K562 (cell line): Measurements from ENCODE around the gene PODXL2. TPM values are rescaled to one million over a fixed set of nuclear protein-coding genes. Genes with fewer than 3 reads are reported as not detected.

ENCODE experiments used
- ATAC-seq: fragments of 200-7000 bp; cut with Tn5 transposase; 3 replicates; pipeline ENCODE4 v1.9.1; 2020; ENCODE audit warnings: moderate library complexity
- BruUV-seq: library from RNA; stranded (reverse); fragments of 400-500 nt; replicated peaks from 2 replicates; lab custom pipeline; 2021; lab: Mats Ljungman, UMichigan
- CTCF ChIA-PET: fragments of 300-600 bp; formaldehyde crosslinking; extraction: SDS; loops from one replicate; lab custom pipeline; 2021; ENCODE audit warnings: low intra/inter-chr PET ratio; lab: Yijun Ruan, JAX
- POLR2A ChIA-PET: fragments of 300-600, 350-650 bp; sonication (Branson Sonifier 250); formaldehyde crosslinking; extraction: SDS; loops from one replicate; lab custom pipeline; 2021; ENCODE audit warnings: antibody characterized with exemption, inconsistent platforms; lab: Yijun Ruan, JAX
- DNase-seq, 4 experiments: peaks; one replicate each; pipeline versions ENCODE4 v3.0.0 to v3.0.0-alpha.2; 2011 to 2018; ENCODE audit warnings: low spot score in 3 of 4, mixed read lengths in 3 of 4; ENCODE audit errors: extremely low read depth in 1 of 4
- FAIRE-seq: peaks from 2 replicates; lab custom pipeline; 2011; peaks lifted over from hg19 to GRCh38; lab: Jason Lieb, UNC
- H2AFZ ChIP-seq: 2 replicates; pipeline ENCODE4 v1.6.0; 2011; ENCODE audit warnings: low read depth, low read length, control low read depth, inconsistent platforms
- H3K27ac ChIP-seq: fragments of 200-600 bp; 3 replicates; pipeline ENCODE4 v1.8.0; 2011; ENCODE audit warnings: low read depth, mild to moderate bottlenecking, control low read depth, inconsistent platforms, low read length, moderate library complexity, mixed read lengths; ENCODE audit errors: extremely low read depth
- H3K27me3 ChIP-seq, 2 experiments: fragments of 300-600 bp in 1 of 2; 2 replicates in 1 of 2; 3 replicates in 1 of 2; pipeline versions ENCODE4 v1.6.0 to v1.8.0; 2011; ENCODE audit warnings: inconsistent platforms in 2 of 2, low read length in 2 of 2, mild to moderate bottlenecking in 1 of 2, mixed read lengths in 1 of 2, moderate library complexity in 1 of 2; ENCODE audit not compliant: control insufficient read depth in 2 of 2, insufficient read depth in 2 of 2
- H3K36me3 ChIP-seq: fragments of 300-600 bp; 3 replicates; pipeline ENCODE4 v1.8.0; 2011; ENCODE audit warnings: mild to moderate bottlenecking, low read length, inconsistent platforms; ENCODE audit not compliant: control insufficient read depth, insufficient read depth
- H3K4me1 ChIP-seq, 2 experiments: fragments of 200-600 bp in 1 of 2; replicated peaks in 1 of 2; 2 replicates in 1 of 2; 3 replicates in 1 of 2; pipeline versions ENCODE4 v1.5.1 to v1.8.0; 2011; ENCODE audit warnings: inconsistent platforms in 2 of 2, low read length in 2 of 2, mild to moderate bottlenecking in 1 of 2, mixed read lengths in 1 of 2, moderate library complexity in 1 of 2; ENCODE audit not compliant: control insufficient read depth in 2 of 2, insufficient read depth in 2 of 2
- H3K4me2 ChIP-seq: 2 replicates; pipeline ENCODE4 v1.6.1; 2011; ENCODE audit warnings: low read length, control low read depth, inconsistent platforms, mixed read lengths; ENCODE audit not compliant: insufficient read depth
- H3K4me3 ChIP-seq: fragments of 200-600 bp; sonication (generic), shearing (Covaris generic); 2 replicates; pipeline ENCODE4 v1.5.1; 2016; ENCODE audit warnings: control low read depth, inconsistent platforms
- H3K79me2 ChIP-seq: fragments of 200-600 bp; 3 replicates; pipeline ENCODE4 v1.8.0; 2011; ENCODE audit warnings: low read length, inconsistent platforms; ENCODE audit not compliant: control insufficient read depth, insufficient read depth
- H3K9ac ChIP-seq, 2 experiments: 2 replicates each; pipeline versions ENCODE4 v1.6.0 to v1.6.1; 2011; ENCODE audit warnings: low read depth in 2 of 2, low read length in 2 of 2, control low read depth in 1 of 2, inconsistent platforms in 1 of 2, mild to moderate bottlenecking in 1 of 2, mixed read lengths in 1 of 2; ENCODE audit not compliant: insufficient read depth in 1 of 2
- H3K9me1 ChIP-seq: one replicate; pipeline ENCODE4 v1.6.0; 2011; ENCODE audit warnings: inconsistent platforms, mild to moderate bottlenecking, low read length, moderate library complexity; ENCODE audit not compliant: control insufficient read depth, insufficient read depth
- H3K9me3 ChIP-seq: replicated peaks from 2 replicates; pipeline ENCODE4 v1.5.1; 2011; ENCODE audit warnings: low read depth, low read length, inconsistent platforms; ENCODE audit not compliant: control insufficient read depth, insufficient read depth
- H4K20me1 ChIP-seq: replicated peaks from 2 replicates; pipeline ENCODE4 v1.6.1; 2011; ENCODE audit warnings: low read length, inconsistent platforms, mixed read lengths; ENCODE audit not compliant: control insufficient read depth, insufficient read depth
- ARID3B ChIP-seq: fragments of 250-450 bp; sonication (Bioruptor Pico); IDR thresholded peaks from 2 replicates; pipeline ENCODE4 v1.4.0; 2020; ENCODE audit warnings: borderline replicate concordance
- ATF3 ChIP-seq, 2 experiments: fragments of 450-650 bp in 1 of 2; sonication (generic) in 1 of 2; formaldehyde crosslinking in 1 of 2; IDR thresholded peaks in 1 of 2; conservative IDR thresholded peaks in 1 of 2; 2 replicates each; pipeline versions ENCODE4 v1.6.1 to v1.8.1; 2016 to 2023; ENCODE audit warnings: mild to moderate bottlenecking in 2 of 2, moderate library complexity in 2 of 2, inconsistent platforms in 1 of 2, missing genetic modification reagents in 1 of 2
- ATF4 ChIP-seq: fragments of 450-650 bp; formaldehyde crosslinking; IDR thresholded peaks from 2 replicates; pipeline ENCODE4 v1.4.0; 2022; ENCODE audit warnings: mild to moderate bottlenecking, moderate library complexity
- DIDO1 ChIP-seq: fragments of 450-650 bp; IDR thresholded peaks from 2 replicates; pipeline ENCODE4 v1.6.1; 2016; ENCODE audit warnings: low read depth, missing biosample characterization, missing genetic modification characterization
- FOSL1 ChIP-seq: fragments of 200-800 bp; sonication (Bioruptor generic); conservative IDR thresholded peaks from 2 replicates; pipeline ENCODE4 v1.6.1; 2016; ENCODE audit warnings: missing genetic modification characterization, missing compliant biosample characterization
- HDAC3 ChIP-seq: fragments of 450-650 bp; IDR thresholded peaks from 2 replicates; pipeline ENCODE4 v1.6.1; 2018; ENCODE audit warnings: borderline replicate concordance, mild to moderate bottlenecking, moderate library complexity; ENCODE audit not compliant: partially characterized antibody
- JUND ChIP-seq, 2 experiments: IDR thresholded peaks; 2 replicates in 1 of 2; 3 replicates in 1 of 2; pipeline ENCODE4 v1.6.1; 2011; ENCODE audit warnings: borderline replicate concordance in 2 of 2, low read depth in 2 of 2, low read length in 2 of 2, improper control_type of control experiment in 1 of 2, missing biosample characterization in 1 of 2, missing genetic modification characterization in 1 of 2, missing genetic modification reagents in 1 of 2
- MAFG ChIP-seq: fragments of 450-650 bp; conservative IDR thresholded peaks from 2 replicates; pipeline ENCODE4 v1.6.1; 2016; ENCODE audit warnings: missing genetic modification characterization, missing compliant biosample characterization
- ZNF282 ChIP-seq: sonication (generic); formaldehyde crosslinking; IDR thresholded peaks from 2 replicates; pipeline ENCODE4 v1.8.1; 2023; ENCODE audit warnings: missing genetic modification reagents
- WGBS: fragments of 100-300 bp; shearing (Covaris generic); methylation state at CpG from one replicate; pipeline ENCODE4 v1.1.6; 2016; ENCODE audit warnings: low coverage, mixed read lengths; ENCODE audit not compliant: insufficient coverage; ENCODE audit errors: missing lambda C conversion rate; 5-methylcytosine and 5-hydroxymethylcytosine counted together
- in situ Hi-C: fragments of 300-500 bp; cut with MboI; formaldehyde crosslinking; loops from 4 replicates; pipeline ENCODE4 v1.15.0; 2018; ENCODE audit warnings: inconsistent platforms, mixed read lengths
- intact Hi-C: fragments of 100-400 bp; cut with micrococcal nuclease; formaldehyde crosslinking; loops from 2 replicates; pipeline ENCODE4 v1.14.2; 2022
- polyA plus RNA-seq, 8 experiments: library from polyadenylated mRNA; depleted of rRNA in 4 of 8; stranded (reverse) in 5 of 8; unstranded in 3 of 8; fragments of >200 nt; fragmentation: Nextera tagmentation in 2 of 8; fragmentation: Illumina TruSeq in 1 of 8; extraction: Ambion mirVana in 2 of 8; extraction: Trizol in 1 of 8; gene quantifications; 2 replicates each; pipeline versions ENCODE4 v1.2.1 to v1.2.3, GENCODE V29; 2011 to 2014; ENCODE audit warnings: inconsistent platforms in 1 of 8, missing spikeins in 1 of 8
- total RNA-seq, 7 experiments: library from RNA; depleted of rRNA in 6 of 7; stranded (reverse); fragments of >200 nt in 6 of 7; fragmentation: Illumina TruSeq in 2 of 7; extraction: Trizol in 2 of 7; gene quantifications; 2 replicates each; pipeline versions ENCODE4 v1.2.1 to v1.2.3, GENCODE V29; 2011 to 2021; ENCODE audit warnings: low replicate concordance in 1 of 7

The PODXL2 gene
- total and polyA plus RNA-seq, 9 of the 15 experiments (the other 6 are each of a cell fraction or from before 2014, with no cell fraction given) = 0.03 to 52.5 (median 21.9) TPM

- in situ Hi-C loops (no loop called here), intact Hi-C loops (loop anchor here (10.0 kb wide), 2 partner anchors 179 to 479 kb away; no protein-coding TSS in a partner anchor)
- ChIA-PET POLR2A (no interaction called here), CTCF (no interaction called here)
- Histone ChIP-seq H3K9me1 (no peaks in the 10 kb centered on the region), H3K4me2 (no peak overlapping the region), H3K4me1 (no peaks in the 10 kb centered on the region), H4K20me1 (no peaks in the 10 kb centered on the region), H3K36me3 (peaks cover 20% of the 10 kb centered on the region; the same call in 1 of the 3 replicates), H3K4me3 (no peak overlapping the region), H3K79me2 (no peaks in the 10 kb centered on the region), H2AFZ (no peak overlapping the region), H3K9me3 (no peaks in the 10 kb centered on the region), H3K27me3 (no peaks in the 10 kb centered on the region), H3K9ac (no peak overlapping the region), H3K27ac (no peak overlapping the region; the same call in 2 of the 3 replicates)
- FAIRE-seq (no peak), DNase-seq (no peak), ATAC-seq (no peak)
- no TSS peak for BruUV-seq
- WGBS = 69% methylated on average over 3 of the region's 3 CpGs
- TF ChIP-seq ATF4 (CRISPR knock-in tag) (no peak), DIDO1 (tag) (no peak), ARID3B (CRISPR knock-in tag) (no peak), ATF3 (IDR thresholded peaks at IDR 0.05) (peak; percentile 8; the same call in 1 of the 2 replicates), ATF3 (CRISPR knock-in tag; conservative IDR thresholded peaks at IDR 0.05) (no peak), MAFG (tag) (no peak), ZNF282 (CRISPR knock-in tag) (no peak), FOSL1 (tag) (peak; percentile 58; the same call in 1 of the 2 replicates), JUND (IDR thresholded peaks at IDR 0.05; ENCODE audit: borderline replicate concordance, low read depth, low read length) (peak; percentile 22; the same call in 1 of the 2 replicates), JUND (tag; IDR thresholded peaks at IDR 0.05; ENCODE audit: borderline replicate concordance, low read depth, low read length) (no peak), HDAC3 (no peak)
These were observed 26.7 kb downstream of the PODXL2 start for GRCh38 chr3:127655641-127656040.
